Fibroblast of lung (primary cell): ENCODE measurements around the gene BTBD1.

Source experiments
- CTCF ChIP-seq, 2 donors: IDR thresholded peaks in 1 of 2; conservative IDR thresholded peaks in 1 of 2; 1 replicate in 1 of 2; 2 replicates in 1 of 2; pipeline ENCODE4 v1.5.1; 2011 to 2012; ENCODE audit warnings: low read length in 2 of 2, control low read depth in 1 of 2, inconsistent platforms in 1 of 2, low read depth in 1 of 2, mild to moderate bottlenecking in 1 of 2
- EZH2 ChIP-seq: IDR thresholded peaks from 2 replicates; pipeline ENCODE4 v1.5.1; 2012; ENCODE audit warnings: low read length, control low read depth, mild to moderate bottlenecking; ENCODE audit errors: missing control alignments

- TF ChIP-seq CTCF (conservative IDR thresholded peaks at IDR 0.05 in 1 of 2, IDR thresholded peaks at IDR 0.05 in 1 of 2; ENCODE audit: low read depth in 1 of 2, low read length in 2 of 2) = no peak
- no peak for TF ChIP-seq EZH2
These were observed 42.5 kb upstream of the BTBD1 start for GRCh38 chr15:83109532-83109931.
